Ishikawa (cell line): ENCODE measurements around the gene GRIK1.

Experiments used
- EGR1 ChIP-seq: IDR thresholded peaks from 2 replicates; pipeline ENCODE4 v1.6.1; 2012
- RAD21 ChIP-seq: IDR thresholded peaks from 2 replicates; pipeline ENCODE4 v1.6.1; 2012; ENCODE audit warnings: low read depth
- REST ChIP-seq: IDR thresholded peaks from 2 replicates; pipeline ENCODE4 v1.6.1; 2012; ENCODE audit warnings: low read depth, mild to moderate bottlenecking
- TCF12 ChIP-seq: IDR thresholded peaks from 2 replicates; pipeline ENCODE4 v1.6.1; 2012; ENCODE audit warnings: low read depth
- ZBTB7A ChIP-seq: IDR thresholded peaks from 2 replicates; pipeline ENCODE4 v1.6.1; 2012; ENCODE audit warnings: low read depth
- TF ChIP-seq, protein P1 (sequence below): IDR thresholded peaks from 2 replicates; pipeline ENCODE4 v1.6.1; 2012

GRCh38 chr21:29568020-29568697 is 371.6 kb downstream of the GRIK1 start:
- TF ChIP-seq EGR1 (no peak), TCF12 (no peak), RAD21 (no peak), ZBTB7A (no peak), REST (no peak)
- TF ChIP-seq, protein P1, sequence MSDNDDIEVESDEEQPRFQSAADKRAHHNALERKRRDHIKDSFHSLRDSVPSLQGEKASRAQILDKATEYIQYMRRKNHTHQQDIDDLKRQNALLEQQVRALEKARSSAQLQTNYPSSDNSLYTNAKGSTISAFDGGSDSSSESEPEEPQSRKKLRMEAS: no peak
